GM12864 (cell line): ENCODE data around the gene TAS2R30.
A peak's percentile ranks its signal among the peaks of the same experiment; 100 is the strongest.

Experiments used
- DNase-seq: peaks from one replicate; pipeline ENCODE4 v3.0.0-alpha.2; 2011; ENCODE audit warnings: low read depth
- H3K4me3 ChIP-seq: 2 replicates; pipeline ENCODE4 v1.5.1; 2011; ENCODE audit warnings: mild to moderate bottlenecking, low read depth, low read length, control low read depth
- CTCF ChIP-seq: IDR thresholded peaks from 2 replicates; pipeline ENCODE4 v1.5.1; 2011; ENCODE audit warnings: low read depth, mild to moderate bottlenecking, moderate library complexity, low read length, control low read depth, inconsistent platforms; ENCODE audit errors: missing control alignments

TAS2R30 gene

GRCh38 chr12:11171145-11171968 lies 36.9 kb upstream of the TAS2R30 start, which contains the start of gene SMIM10L1:
Gene SMIM10L1 (plus strand): TSS chr12:11171194. CDS start chr12:11171357, 163 bp downstream.
- DNase-seq = peak; percentile 80
- peak within 1 kb of the TSS; percentile 92 for H3K4me3 ChIP-seq
- TF ChIP-seq CTCF = no peak

GRCh38 chr12:11170810-11171144 lies 36.3 kb upstream of the TAS2R30 start:
- no peak for TF ChIP-seq CTCF
- peak overlapping the region; percentile 92 for H3K4me3 ChIP-seq
- no peak for DNase-seq

GRCh38 chr12:11166300-11166699 lies 31.9 kb upstream of the TAS2R30 start:
- no peak overlapping the region for H3K4me3 ChIP-seq
- TF ChIP-seq CTCF = no peak
- no peak for DNase-seq

- H3K4me3 ChIP-seq = no peak overlapping the region
- no peak for DNase-seq
- no peak for TF ChIP-seq CTCF
Observed at GRCh38 chr12:11164384-11164783, 29.9 kb upstream of the TAS2R30 start.

GRCh38 chr12:11162502-11162901 lies 28.1 kb upstream of the TAS2R30 start:
- TF ChIP-seq CTCF = no peak
- DNase-seq = no peak
- H3K4me3 ChIP-seq = no peak overlapping the region

GRCh38 chr12:11158885-11159444 lies 24.5 kb upstream of the TAS2R30 start:
- no peak for DNase-seq
- H3K4me3 ChIP-seq = no peak overlapping the region
- no peak for TF ChIP-seq CTCF
